GM21528 (cell line): Measurements from ENCODE around the gene ADAMTSL3.

Experiments
- ATAC-seq: cut with Tn5 transposase; IDR thresholded peaks from one replicate; pipeline ENCODE4 v1.9.1; 2021; ENCODE audit warnings: mild to moderate bottlenecking, moderate library complexity; ENCODE audit not compliant: unreplicated experiment, low FRiP score

The ADAMTSL3 gene, protein sequence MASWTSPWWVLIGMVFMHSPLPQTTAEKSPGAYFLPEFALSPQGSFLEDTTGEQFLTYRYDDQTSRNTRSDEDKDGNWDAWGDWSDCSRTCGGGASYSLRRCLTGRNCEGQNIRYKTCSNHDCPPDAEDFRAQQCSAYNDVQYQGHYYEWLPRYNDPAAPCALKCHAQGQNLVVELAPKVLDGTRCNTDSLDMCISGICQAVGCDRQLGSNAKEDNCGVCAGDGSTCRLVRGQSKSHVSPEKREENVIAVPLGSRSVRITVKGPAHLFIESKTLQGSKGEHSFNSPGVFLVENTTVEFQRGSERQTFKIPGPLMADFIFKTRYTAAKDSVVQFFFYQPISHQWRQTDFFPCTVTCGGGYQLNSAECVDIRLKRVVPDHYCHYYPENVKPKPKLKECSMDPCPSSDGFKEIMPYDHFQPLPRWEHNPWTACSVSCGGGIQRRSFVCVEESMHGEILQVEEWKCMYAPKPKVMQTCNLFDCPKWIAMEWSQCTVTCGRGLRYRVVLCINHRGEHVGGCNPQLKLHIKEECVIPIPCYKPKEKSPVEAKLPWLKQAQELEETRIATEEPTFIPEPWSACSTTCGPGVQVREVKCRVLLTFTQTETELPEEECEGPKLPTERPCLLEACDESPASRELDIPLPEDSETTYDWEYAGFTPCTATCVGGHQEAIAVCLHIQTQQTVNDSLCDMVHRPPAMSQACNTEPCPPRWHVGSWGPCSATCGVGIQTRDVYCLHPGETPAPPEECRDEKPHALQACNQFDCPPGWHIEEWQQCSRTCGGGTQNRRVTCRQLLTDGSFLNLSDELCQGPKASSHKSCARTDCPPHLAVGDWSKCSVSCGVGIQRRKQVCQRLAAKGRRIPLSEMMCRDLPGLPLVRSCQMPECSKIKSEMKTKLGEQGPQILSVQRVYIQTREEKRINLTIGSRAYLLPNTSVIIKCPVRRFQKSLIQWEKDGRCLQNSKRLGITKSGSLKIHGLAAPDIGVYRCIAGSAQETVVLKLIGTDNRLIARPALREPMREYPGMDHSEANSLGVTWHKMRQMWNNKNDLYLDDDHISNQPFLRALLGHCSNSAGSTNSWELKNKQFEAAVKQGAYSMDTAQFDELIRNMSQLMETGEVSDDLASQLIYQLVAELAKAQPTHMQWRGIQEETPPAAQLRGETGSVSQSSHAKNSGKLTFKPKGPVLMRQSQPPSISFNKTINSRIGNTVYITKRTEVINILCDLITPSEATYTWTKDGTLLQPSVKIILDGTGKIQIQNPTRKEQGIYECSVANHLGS (N-terminal part only)

GRCh38 chr15:83653639-83654378 lies at the start of gene ADAMTSL3:
Gene ADAMTSL3 (plus strand): TSS chr15:83654123. CDS start chr15:83655762, 1,639 bp downstream.
- ATAC-seq: no peak

DNA sequence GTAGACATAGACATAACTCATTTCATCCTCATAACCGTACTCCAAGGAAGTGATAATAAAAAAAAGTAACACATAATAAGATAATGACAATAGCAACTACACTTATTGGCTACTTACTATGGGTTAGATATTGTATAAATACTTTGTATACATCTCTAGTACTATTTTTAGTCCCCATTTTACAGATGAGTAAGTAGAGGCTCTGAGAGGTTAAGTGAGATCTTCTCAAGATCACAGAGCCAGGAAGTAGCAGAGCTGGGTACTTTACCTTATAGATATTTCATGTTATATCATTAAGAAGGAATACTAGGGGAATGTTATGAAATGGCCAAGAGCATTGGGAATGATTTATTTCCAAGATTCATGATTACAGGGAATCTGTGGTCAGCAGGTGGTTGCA lies 49.4 kb upstream of the ADAMTSL3 start:
- no peak for ATAC-seq

DNA sequence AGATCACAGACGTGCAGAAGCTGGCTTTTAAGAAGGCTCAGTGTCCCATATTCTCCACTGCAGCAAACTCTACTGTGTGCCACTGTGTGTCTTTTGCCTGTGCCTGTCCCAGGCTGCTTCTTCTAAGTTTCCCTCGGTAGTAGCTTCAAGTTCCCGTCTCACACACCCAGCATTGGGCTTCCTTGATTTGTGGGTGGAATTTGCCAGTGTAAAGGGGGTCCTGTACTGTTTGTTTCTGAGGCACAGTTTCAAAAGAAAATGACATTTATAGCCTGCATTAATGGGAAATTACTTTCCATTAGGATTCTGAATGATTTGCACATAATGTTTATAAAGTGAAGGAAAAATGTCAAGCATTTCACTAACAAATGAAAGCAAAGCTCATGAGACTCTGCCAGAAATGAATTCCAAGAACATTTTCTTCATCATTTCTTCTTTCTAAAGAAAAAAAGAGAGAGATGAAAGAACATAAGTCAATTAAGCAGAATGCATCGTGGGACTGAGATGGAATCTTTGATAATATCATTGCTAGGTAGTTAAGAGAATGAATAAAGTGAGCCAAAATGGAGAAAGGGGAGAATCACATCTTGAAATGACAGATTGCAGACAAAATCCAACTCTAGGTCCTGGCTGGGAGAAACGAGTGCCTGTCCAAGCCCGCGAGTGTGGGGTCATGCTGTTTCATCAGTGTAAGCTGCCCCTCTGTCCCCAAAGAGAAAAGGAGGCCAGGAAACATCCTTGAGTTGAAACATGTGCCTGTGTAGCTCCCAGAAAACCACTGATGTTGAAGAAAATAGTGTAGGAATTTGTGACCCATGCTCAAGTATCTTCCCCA lies 48.6 kb upstream of the ADAMTSL3 start:
- no peak for ATAC-seq

- ATAC-seq: no peak
These were observed 43.8 kb upstream of the ADAMTSL3 start for GRCh38 chr15:83610132-83610531.

- no peak for ATAC-seq
These were observed 42.8 kb upstream of the ADAMTSL3 start for GRCh38 chr15:83610901-83611685.

GRCh38 chr15:83612226-83612625 lies 41.7 kb upstream of the ADAMTSL3 start:
- ATAC-seq: no peak

DNA sequence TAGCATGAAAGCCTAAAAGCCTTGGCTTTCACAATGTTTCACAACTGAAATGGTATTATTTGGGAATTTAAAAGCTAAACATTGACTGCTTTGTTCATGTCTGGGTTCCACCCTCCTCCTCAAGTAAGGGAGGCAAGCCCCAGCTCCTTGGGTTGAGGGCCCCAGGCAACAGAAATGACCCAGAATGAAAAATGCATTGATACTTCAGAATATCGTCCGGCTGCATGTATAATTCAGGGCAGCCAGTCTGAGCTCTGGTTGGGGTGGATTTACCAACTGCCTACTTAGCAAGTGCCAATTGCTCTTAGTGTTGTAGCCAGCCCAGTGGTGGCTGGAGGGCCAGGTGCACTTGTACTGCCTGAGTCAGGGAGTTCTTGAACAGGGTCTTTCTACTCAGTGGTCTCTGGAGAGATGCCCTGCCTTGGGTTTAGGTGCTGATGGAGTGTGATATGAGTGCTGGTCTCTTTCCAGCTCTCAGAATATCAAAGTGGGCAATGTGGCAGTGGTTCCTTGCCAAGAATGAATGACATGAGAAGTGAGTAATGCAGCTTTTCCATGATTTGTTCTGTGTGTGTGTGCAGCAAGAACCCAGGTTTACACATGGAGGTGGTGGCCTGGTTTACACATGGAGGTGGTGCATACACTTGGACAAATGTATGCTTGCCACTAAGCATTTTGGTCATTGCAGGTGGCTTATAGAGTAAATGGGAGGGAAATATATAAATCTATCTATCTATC lies 40.9 kb upstream of the ADAMTSL3 start:
- ATAC-seq: no peak

GRCh38 chr15:83613714-83614113 lies 40.2 kb upstream of the ADAMTSL3 start:
- no peak for ATAC-seq

DNA sequence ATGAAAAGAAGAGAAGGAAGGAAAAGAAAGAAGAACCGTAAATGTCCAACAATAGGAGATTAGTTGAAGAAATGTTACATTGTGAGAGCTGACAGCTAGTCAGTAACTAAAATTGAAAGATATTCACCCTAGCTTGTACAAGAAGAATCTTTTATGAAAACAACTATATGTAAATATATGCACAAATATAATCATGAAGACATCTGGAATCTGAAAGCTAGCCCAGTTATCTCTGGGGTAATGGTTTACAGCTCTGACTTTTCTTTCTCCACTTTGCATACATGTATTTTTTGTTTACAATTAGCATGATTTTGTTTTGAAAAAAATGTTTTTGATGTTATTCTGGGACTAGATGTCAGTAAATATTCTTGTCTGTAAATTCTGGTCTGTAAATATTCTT lies 37.1 kb upstream of the ADAMTSL3 start:
- no peak for ATAC-seq

DNA sequence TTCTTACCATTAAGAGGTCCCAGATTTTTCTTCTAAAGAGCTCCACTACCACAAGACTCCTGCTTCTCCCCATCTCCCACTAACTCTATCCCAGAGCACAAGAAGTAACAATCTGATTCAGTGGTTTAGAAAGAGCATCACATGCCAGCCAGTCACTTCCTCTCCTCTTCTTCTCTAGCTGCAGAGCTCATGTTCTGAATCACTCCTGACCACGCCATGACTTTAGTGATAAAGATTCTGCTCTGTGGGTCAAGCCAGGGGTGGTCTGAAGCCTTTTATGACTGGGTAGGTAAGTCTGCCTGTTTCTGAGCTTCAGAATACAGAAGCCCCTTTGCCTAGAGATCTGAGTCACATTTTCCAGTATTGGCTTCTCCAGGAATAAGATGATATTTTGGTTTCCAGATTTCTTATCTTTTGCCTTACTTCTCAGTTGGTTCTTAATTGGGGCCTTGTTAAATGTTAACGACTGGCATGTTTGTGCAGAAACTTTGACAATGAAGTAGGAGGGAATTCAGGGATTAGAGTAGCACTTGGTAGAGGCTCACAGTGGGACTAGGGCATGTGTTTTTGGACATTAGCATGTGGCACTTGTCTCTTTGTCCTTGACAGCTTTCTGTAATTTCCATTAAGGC lies 27.6 kb upstream of the ADAMTSL3 start:
- ATAC-seq: no peak

DNA sequence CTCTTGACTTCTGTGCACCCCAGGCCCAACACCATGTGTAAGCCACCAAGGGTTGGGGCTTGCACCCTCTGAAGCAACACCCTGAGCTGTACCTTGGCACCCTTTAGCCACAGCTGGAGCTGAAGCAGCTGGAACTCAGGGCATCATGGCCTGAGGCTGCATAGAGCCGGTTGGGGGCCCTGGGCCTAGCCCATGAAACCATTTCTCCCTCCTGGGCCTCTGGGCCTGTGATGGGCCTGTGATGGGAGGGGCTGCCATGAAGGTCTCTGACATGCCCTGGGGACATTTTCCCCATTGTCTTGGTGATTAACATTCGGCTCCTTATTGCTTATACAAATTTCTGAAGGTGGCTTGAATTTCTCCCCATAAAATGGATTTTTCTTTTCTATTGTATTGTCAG lies 22.4 kb upstream of the ADAMTSL3 start:
- no peak for ATAC-seq

GRCh38 chr15:83643201-83643600 lies 10.7 kb upstream of the ADAMTSL3 start:
- ATAC-seq: no peak

DNA sequence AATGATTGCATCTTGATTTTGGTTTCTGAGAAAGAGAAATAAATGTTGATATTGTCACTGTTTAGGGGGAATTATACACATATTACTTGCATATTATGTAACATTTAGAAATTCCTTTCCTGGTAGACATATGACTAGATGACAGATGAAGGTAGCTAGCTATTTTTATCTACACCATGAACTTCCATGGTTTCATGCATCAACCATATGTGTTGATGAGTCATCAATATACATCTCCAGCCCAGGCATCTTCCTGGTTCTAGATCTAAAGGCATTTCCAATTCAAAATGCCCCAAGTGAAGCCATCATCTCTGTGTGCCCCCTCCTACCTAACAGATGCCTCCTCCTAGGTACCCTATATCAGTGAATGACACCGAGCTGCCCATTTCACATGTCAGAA lies 9.5 kb upstream of the ADAMTSL3 start:
- ATAC-seq: no peak

DNA sequence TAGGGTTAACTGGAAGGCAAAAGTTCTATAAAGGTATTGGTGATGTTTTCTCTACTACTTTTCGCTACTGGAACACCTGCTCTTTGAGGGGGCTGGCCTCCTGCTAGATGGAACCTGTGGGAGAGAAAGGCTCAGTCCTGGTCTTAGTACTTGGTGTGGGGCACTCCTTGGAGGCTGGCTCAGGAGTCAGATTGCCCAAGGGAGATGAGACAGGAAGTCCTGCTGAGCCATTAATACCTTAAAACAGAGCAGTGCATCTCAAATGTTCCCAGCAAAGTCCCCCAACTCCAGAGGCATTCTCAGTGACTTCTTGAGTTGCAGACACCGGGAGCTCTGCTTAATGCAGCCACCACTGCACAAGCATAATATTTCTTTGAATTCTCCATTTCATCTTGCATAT lies 3.1 kb upstream of the ADAMTSL3 start:
- ATAC-seq: no peak

- no peak for ATAC-seq
These were observed 2.4 kb upstream of the ADAMTSL3 start for GRCh38 chr15:83651541-83651940.

- no peak for ATAC-seq
These were observed 1.2 kb upstream of the ADAMTSL3 start for GRCh38 chr15:83652626-83653204.

GRCh38 chr15:83653288-83653638 lies 660 bp upstream of the ADAMTSL3 start:
- ATAC-seq: no peak
